HG02970 (cell line): ENCODE measurements around the gene NECTIN1.
"Not testable (repeated sequence)": the region's sequence is repeated elsewhere in the genome, so short reads cannot be mapped to it uniquely, and the experiment has no call there.

Source experiments
- ATAC-seq: cut with Tn5 transposase; IDR thresholded peaks from one replicate; pipeline ENCODE4 v1.9.1; 2021; ENCODE audit warnings: mild to moderate bottlenecking, moderate library complexity, moderate number of reproducible peaks; ENCODE audit not compliant: unreplicated experiment, low FRiP score

Gene NECTIN1

GRCh38 chr11:119605137-119605665 lies 123.8 kb downstream of the NECTIN1 start:
- ATAC-seq = no peak

GRCh38 chr11:119602745-119603373 lies 126.1 kb downstream of the NECTIN1 start:
- no peak for ATAC-seq

- ATAC-seq = peak; percentile 47
These were observed 129.0 kb downstream of the NECTIN1 start for GRCh38 chr11:119599864-119600541.

- not testable (repeated sequence) for ATAC-seq
These were observed 133.1 kb downstream of the NECTIN1 start for GRCh38 chr11:119595941-119596340.

DNA sequence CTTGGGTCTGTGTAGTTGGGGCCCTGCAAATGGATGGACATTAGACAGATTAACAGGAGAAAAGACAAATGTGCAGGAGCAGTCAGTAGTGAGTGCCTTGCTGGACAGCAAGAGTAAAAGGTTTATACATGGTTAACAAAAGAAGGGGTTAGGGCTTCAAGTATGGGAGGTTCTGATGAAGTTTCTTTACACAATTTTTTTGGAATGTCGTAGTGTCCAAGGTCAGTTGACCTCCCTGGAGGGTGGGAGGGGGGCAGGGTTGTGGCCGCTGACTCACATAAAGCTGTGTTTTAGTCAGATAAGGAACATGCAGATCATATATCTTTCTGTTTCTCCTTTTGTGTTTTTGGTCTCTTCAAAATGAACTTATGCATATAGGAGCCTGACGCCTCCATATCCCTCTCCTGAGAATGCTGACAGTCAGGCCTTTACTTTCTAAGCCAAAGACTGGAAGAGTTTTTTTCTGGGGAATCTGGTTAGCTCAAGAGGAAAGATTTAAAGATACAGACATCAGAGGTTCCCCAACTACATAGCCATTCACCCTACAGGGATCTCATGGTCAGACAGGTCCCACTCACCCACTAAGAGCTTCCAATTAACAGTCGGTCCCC lies 134.3 kb downstream of the NECTIN1 start:
- no peak for ATAC-seq

- ATAC-seq = no peak
These were observed 135.7 kb downstream of the NECTIN1 start for GRCh38 chr11:119593346-119593745.

- no peak for ATAC-seq
These were observed 136.4 kb downstream of the NECTIN1 start for GRCh38 chr11:119592642-119593041.

GRCh38 chr11:119591836-119592310 lies 137.1 kb downstream of the NECTIN1 start:
- ATAC-seq = no peak

DNA sequence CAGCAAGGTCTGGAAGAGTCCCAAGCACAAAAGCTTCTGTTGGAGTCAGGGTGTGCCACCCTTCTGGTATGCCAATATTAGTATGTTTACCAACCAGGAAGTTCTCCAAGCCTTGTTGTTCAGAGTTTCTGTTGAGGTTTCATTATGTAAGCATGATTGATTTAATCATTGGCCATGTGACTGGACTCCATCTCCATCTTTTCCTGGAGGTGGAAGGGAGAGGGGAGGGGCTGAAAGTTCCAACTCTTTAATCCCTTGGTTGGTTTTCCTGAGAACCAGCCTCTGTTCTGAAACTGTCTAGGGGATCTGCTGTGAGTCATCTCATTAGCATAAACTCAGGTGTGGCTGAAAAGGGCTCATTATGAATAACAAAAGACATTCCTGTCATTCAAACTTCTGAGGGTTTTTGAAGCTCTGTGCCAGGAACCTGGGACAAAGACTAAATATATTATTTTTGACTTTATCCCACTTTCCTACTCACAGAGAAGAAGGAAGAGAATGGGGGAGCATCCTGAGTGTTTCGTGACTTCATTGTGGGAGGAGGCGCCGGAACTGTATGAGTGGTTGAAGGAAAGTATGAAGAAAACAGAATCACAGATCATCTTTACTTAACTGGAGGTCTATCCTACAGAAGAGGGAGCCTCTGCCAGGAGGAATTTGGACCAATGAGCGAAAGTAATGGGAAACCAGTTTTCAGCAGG lies 138.2 kb downstream of the NECTIN1 start:
- no peak for ATAC-seq

- ATAC-seq = no peak
These were observed 140.0 kb downstream of the NECTIN1 start for GRCh38 chr11:119589001-119589400.
